Measurements from ENCODE around the gene MBNL1.
"Not testable (repeated sequence)": the region's sequence is repeated elsewhere in the genome, so short reads cannot be mapped to it uniquely, and the experiment has no call there.

MBNL1 gene

DNA sequence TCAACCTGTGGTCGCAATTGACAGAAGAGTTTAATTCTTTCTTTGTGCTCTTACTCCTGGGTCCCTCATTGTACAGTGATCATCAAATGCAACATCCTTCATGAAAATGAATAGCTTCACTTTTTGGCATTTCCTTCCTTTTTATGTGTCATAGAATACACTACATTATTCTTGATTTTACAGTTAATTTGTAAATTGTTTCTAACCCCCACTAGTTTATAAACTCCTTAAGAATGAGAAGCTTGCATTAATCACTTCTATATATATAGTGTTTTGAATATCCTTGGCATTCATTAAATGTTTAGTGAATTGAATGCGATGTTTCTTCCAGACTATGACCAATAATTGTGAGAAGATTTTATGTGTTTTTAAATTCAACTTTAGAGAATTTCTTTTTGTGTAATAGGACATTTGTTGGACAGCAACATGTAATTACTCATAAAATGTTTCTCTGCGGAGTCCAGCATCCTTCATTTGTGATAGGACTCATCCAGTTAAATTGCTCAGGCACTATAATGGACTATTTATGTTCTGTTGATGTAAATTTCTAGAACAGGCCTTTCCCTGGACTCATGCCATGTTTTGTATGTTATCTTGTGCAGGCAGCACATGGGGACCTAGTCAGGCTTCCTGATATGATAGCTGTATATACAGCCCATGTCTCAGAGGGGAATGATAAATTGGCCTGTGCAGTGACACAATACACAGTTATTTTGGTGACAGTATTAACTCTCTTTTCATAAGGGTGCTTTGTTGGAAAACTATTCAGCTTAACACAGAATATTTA, 51.3 kb downstream of the MBNL1 start:
- DNase-seq (ENCODE audit: low spot score): no peak

DNA sequence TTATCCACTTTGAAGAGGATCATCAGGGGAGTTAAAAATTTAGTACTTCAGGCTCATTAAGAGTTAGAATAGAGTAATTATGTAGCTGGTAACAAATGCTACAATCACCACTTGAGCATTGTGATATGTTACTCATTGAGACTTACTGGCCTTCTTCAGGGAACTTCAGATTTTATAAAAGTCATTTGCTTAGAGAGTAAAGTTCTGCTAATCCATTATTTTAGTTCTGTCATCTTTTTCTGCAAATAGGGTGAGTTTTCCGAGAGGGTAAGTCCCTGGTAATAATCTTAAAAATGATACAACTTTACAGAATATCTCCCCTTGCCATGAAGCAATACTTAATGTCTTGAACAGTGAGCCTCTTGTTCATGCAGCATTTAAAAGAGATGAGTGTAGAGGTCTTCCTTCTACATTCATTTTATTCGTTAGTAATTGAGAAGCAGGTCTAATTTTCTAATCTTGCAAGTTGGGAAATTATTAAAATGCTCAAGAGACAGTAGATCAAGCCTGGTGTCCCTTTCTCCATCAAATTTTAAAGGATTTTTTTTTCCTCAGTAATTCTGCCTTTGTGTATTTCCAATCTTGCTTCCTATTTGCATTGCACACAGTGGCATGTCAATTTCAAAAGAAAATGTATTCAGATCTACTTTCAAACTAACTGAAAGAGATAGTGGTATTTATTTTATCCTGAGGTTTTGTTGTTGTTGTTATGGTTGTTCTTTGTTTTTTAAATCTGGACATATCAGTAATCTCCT, 52.6 kb downstream of the MBNL1 start:
- DNase-seq (ENCODE audit: low spot score): no peak

- DNase-seq (ENCODE audit: low spot score): no peak
Observed at GRCh38 chr3:152321955-152322377, 53.2 kb downstream of the MBNL1 start.

DNA sequence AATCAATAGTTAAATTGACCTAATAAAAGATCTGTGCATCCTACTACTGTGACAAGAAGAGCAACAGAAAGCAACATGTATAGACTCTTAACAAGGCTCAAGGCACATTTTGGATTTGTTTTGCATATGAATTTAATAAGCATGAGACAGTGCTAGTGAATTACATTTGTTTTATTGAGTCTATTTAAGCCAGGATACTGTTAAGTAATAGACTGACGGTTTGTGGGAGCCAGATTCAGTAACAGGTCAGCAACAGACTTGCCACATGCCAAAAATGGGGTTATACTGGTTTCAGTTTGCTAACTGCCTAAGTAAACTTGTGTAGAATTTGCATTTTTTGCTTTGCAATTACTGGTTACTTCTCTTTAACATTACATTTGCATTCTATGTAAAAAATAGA, 54.0 kb downstream of the MBNL1 start:
- no peak for DNase-seq (ENCODE audit: low spot score)

DNA sequence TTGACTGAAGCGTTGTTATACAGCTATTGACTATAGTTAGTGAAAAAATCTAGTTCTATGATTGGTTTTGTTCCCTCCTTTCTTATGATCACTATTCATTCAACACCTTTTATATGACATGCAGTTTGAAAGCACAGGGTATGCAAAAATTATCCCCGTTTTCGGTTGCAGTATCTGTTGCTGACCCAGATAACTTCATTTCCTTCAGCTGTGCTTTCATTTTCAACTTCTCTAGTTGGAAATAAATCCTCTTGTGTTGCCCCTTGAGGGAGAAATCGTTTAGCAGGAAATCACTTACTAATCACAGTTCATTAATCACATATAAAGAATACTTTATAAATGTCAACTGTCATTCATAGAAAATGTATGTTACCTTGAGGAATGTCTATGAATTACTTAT, 55.1 kb downstream of the MBNL1 start:
- no peak for DNase-seq (ENCODE audit: low spot score)

DNA sequence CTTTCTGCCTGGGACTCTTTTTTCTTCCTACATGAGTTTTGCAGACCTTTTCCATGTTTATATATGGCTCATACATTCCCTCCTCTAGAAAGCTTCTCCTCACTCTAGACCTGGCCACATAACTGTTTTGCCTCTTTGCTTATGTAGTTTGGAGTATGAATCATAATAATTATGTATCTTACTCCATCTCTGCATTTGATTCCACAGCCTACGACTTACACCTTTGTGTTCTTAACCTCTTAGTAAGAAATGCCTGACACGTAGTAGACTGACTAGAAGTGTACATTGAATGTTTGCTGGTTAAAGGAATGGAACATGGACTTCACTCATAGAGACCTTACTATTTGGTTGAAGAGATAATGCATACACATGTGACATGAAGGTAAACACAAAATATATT, 56.4 kb downstream of the MBNL1 start:
- no peak for DNase-seq (ENCODE audit: low spot score)

DNA sequence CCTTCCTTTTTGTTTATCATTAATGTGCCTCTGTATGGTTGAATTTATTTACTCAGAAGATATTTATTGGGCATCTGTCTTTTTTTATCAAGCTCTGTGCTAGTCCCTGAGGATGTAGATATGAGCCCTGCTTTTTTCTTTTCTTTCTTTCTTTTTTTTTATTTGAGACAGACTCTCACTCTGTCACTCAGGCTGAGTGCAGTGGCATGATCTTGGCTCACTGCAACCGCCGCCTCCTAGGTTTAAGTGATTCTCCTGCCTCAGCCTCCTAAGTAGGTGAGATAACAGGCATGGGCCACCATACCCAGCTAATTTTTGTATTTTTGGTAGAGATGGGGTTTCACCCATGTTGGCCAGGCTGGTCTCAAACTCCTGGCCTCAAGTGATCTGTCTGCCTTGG, 58.5 kb downstream of the MBNL1 start:
- DNase-seq (ENCODE audit: low spot score): no peak

- no peak for DNase-seq (ENCODE audit: low spot score)
Observed at GRCh38 chr3:152328841-152329240, 60.1 kb downstream of the MBNL1 start.

DNA sequence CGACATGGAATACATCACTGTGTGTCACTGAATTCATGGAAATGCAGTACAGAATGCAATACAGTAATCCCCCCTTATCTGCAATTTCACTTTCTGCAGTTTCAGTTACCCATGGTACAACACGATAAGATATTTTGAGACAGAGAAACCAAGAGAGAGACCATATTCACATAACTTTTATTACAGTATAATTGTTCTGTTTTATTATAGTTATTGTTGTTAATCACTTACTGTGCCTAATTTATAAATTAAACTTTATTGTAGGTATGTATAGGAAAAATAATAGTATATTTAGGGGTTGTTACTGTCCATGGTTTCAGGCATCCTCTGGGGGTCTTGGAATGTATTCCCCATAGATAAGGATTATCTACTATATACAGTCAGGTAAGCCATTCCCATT, 61.8 kb downstream of the MBNL1 start:
- DNase-seq (ENCODE audit: low spot score): no peak

GRCh38 chr3:152331018-152331541, 62.4 kb downstream of the MBNL1 start:
- no peak for DNase-seq (ENCODE audit: low spot score)

DNA sequence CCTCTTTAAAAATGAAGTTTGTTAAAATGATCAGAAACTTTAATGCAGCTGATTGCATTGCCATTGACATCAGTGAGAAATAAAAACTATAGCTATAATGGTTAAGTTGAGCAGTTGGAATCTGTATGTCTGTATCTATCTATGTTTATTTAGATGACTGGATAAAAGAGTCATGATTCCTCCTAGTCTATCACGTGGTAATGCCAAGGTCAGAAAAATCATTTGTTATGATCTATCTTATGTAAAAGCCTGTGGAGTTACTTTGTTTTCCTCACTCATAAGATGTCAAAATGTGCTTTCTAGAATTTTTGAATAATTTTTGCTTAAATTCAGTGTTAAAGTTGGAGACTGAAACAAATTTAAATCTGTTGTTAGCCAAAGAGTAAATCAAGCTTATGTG, 63.3 kb downstream of the MBNL1 start:
- no peak for DNase-seq (ENCODE audit: low spot score)

DNA sequence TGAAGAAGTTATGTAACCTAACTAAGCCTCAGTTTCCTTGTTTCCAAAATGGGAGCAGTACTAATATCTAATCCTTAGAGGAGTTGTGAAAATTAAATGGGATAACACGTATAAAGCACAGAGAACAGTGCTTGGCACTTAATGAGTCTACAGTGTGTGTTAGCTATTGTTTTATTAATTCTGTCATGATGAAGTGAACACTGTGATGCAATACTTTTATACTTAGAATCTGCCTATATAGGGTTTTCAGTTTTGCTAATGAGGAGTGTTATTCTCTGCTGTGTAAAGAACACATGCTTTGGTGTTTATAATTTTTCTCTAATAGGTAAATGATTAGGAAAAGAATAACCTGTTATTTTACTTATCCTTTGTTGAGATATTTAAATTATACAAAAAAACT, 65.2 kb downstream of the MBNL1 start:
- no peak for DNase-seq (ENCODE audit: low spot score)

DNA sequence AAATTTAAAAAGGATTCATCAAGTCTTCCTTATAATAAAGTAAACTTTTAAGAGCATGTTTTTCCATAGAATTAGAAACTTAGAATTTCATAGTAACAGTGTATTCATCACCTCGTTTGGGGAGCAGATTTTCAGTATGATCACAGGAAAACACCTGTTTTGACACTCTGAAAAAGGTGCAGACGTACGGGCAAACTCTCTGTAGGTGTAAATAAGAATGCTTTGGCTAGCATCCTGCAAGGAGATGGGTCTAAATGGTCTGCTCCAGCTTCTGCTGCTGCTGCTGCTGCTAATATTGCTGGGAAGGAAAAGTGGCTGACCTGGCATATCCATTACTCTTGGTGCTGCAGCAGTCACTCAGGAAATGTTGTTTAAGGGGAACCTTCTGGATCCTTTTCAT, 66.0 kb downstream of the MBNL1 start:
- DNase-seq (ENCODE audit: low spot score): no peak

- DNase-seq (ENCODE audit: low spot score): no peak
Observed at GRCh38 chr3:152335273-152335672, 66.5 kb downstream of the MBNL1 start.

GRCh38 chr3:152337337-152337736, 68.6 kb downstream of the MBNL1 start:
- not testable (repeated sequence) for DNase-seq (ENCODE audit: low spot score)

- DNase-seq (ENCODE audit: low spot score): no peak
Observed at GRCh38 chr3:152338159-152338720, 69.5 kb downstream of the MBNL1 start.

GRCh38 chr3:152339881-152340505, 71.3 kb downstream of the MBNL1 start:
- no peak for DNase-seq (ENCODE audit: low spot score)

DNA sequence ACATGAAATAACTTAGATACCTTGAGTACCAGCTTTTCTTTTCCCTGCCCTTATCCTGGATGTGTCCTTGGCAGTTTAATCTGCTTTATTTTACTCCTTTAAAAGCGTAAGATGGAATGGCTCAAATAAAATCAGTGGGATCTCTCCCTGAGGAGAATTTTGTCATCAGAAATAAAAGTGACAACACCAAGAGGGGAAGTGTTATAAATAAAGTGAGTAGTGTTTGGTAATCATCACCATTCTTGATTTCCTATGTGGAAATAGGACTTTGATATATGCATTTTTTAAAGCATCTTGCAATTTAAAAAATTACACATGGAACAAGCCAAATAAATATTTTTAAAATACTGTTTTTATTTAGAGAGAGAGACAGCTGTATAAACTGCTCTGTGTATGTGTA, 76.5 kb downstream of the MBNL1 start:
- DNase-seq (ENCODE audit: low spot score): no peak

- no peak for DNase-seq (ENCODE audit: low spot score)
Observed at GRCh38 chr3:152346058-152346457, 77.3 kb downstream of the MBNL1 start.

DNA sequence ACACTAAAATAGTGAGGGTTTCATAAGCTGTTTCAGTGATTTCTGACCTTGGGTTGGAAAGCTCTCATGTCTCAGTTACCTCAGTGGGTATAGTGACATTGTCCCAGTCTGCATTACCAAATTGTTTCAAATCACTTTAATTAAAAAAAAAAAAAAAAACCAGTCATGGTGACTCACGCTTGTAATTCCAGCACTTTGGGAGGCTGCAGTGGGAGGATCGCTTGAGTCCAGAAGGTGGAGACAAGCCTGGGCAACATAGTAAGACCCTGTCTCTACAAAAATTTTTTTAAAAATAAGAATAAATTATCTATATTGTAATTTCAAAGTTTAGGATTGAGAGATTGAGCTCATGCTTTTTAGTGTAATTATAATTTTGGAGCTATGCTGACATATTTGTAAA, 78.0 kb downstream of the MBNL1 start:
- DNase-seq (ENCODE audit: low spot score): no peak

GRCh38 chr3:152348436-152349177, 79.9 kb downstream of the MBNL1 start:
- no peak for DNase-seq (ENCODE audit: low spot score)
